SU-DHL-6 (cell line): ENCODE data around the gene ADGRG1.

ENCODE experiments used
- H2AFZ ChIP-seq: fragments of 200-600 bp; sonication (generic); 2 replicates; pipeline ENCODE4 v1.6.1; 2014; ENCODE audit warnings: low read depth, mild to moderate bottlenecking, moderate library complexity, mixed read lengths, antibody characterized with exemption, low read length; ENCODE audit not compliant: severe bottlenecking
- H3F3A ChIP-seq: fragments of 200-600 bp; shearing (Covaris generic); 2 replicates; pipeline ENCODE4 v1.6.0; 2016; ENCODE audit warnings: antibody characterized with exemption, mild to moderate bottlenecking; ENCODE audit not compliant: insufficient read depth
- H3K27ac ChIP-seq: fragments of 200-600 bp; sonication (generic); 2 replicates; pipeline ENCODE4 v1.5.1; 2016; ENCODE audit warnings: low read depth, mild to moderate bottlenecking, low read length, moderate library complexity, mixed read lengths
- H3K27me3 ChIP-seq: fragments of 200-600 bp; sonication (generic), shearing (Covaris generic); 2 replicates; pipeline ENCODE4 v1.6.0; 2014; ENCODE audit warnings: mild to moderate bottlenecking, low read length
- H3K36me3 ChIP-seq: fragments of 200-600 bp; sonication (generic); 2 replicates; pipeline ENCODE4 v1.6.1; 2014; ENCODE audit warnings: mild to moderate bottlenecking, low read length, mixed read lengths
- H3K4me2 ChIP-seq: fragments of 300-600, 200-600 bp; shearing (Covaris generic), sonication (generic); 2 replicates; pipeline ENCODE4 v1.6.0; 2014; ENCODE audit warnings: low read length, low read depth, mild to moderate bottlenecking; ENCODE audit not compliant: poor library complexity, severe bottlenecking
- H3K4me3 ChIP-seq: fragments of 200-600 bp; sonication (generic); 2 replicates; pipeline ENCODE4 v1.5.1; 2014; ENCODE audit warnings: antibody characterized with exemption, low read length, mild to moderate bottlenecking, mixed read lengths; ENCODE audit not compliant: insufficient read depth, poor library complexity, severe bottlenecking
- H3K79me2 ChIP-seq: fragments of 200-600 bp; sonication (generic); 2 replicates; pipeline ENCODE4 v1.6.1; 2014; ENCODE audit warnings: mild to moderate bottlenecking, low read length, moderate library complexity; ENCODE audit not compliant: insufficient read depth
- H3K9ac ChIP-seq: fragments of 200-600 bp; sonication (generic); 2 replicates; pipeline ENCODE4 v1.7.0; 2014; ENCODE audit warnings: mild to moderate bottlenecking, low read length
- H3K9me2 ChIP-seq: fragments of 200-600 bp; sonication (generic); replicated peaks from 2 replicates; pipeline ENCODE4 v1.6.1; 2014; ENCODE audit warnings: low read length; ENCODE audit not compliant: insufficient read depth
- H3K9me3 ChIP-seq: fragments of 200-600 bp; sonication (generic); 2 replicates; pipeline ENCODE4 v1.6.1; 2014; ENCODE audit warnings: low read length, mixed read lengths; ENCODE audit not compliant: insufficient read depth
- H4K20me1 ChIP-seq: fragments of 200-600 bp; sonication (generic); 2 replicates; pipeline ENCODE4 v1.6.1; 2014; ENCODE audit warnings: low read depth, mild to moderate bottlenecking, antibody characterized with exemption, low read length, moderate library complexity, mixed read lengths
- EZH2phosphoT487 ChIP-seq: fragments of 200-600 bp; sonication (generic), shearing (Covaris generic); conservative IDR thresholded peaks from 2 replicates; pipeline ENCODE4 v1.6.1; 2018; ENCODE audit warnings: mild to moderate bottlenecking, antibody characterized with exemption, low read length, moderate library complexity, mixed read lengths
- TF ChIP-seq, protein P1 (sequence below): fragments of 200-600 bp; sonication (generic); IDR thresholded peaks from one replicate; pipeline ENCODE4 v1.5.1; 2017; ENCODE audit warnings: antibody characterized with exemption, mild to moderate bottlenecking, low read length, moderate library complexity; ENCODE audit not compliant: insufficient read depth, poor library complexity, severe bottlenecking

Gene ADGRG1

DNA sequence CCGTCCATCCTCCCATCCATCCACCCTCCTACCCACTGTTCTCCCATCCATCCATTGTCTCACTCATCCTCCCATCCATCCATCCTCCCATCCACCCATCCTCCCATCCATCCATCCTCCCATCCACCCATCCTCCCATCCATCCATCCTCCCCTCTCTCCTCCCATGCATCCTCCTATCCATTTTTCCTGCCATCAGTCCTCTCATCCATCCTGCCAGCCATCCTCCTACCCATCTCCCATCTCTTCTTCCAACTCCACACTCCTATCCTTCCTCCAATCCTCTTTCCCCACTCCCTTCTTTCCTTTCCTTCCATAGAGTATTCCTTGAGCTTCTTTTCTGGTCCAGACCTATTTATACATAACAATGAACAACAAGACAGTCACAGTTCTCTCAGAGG lies 78.3 kb downstream of the ADGRG1 start:
- Histone ChIP-seq H3K36me3 (no peaks in the 10 kb centered on the region), H3K27ac (no peak overlapping the region), H4K20me1 (no peaks in the 10 kb centered on the region), H3F3A (no peaks in the 10 kb centered on the region), H3K4me3 (no peak overlapping the region), H3K4me2 (no peak overlapping the region), H3K27me3 (no peaks in the 10 kb centered on the region), H2AFZ (no peak overlapping the region), H3K79me2 (no peaks in the 10 kb centered on the region), H3K9ac (no peak overlapping the region), H3K9me2 (no peaks in the 10 kb centered on the region), H3K9me3 (no peaks in the 10 kb centered on the region)
- TF ChIP-seq, protein P1, sequence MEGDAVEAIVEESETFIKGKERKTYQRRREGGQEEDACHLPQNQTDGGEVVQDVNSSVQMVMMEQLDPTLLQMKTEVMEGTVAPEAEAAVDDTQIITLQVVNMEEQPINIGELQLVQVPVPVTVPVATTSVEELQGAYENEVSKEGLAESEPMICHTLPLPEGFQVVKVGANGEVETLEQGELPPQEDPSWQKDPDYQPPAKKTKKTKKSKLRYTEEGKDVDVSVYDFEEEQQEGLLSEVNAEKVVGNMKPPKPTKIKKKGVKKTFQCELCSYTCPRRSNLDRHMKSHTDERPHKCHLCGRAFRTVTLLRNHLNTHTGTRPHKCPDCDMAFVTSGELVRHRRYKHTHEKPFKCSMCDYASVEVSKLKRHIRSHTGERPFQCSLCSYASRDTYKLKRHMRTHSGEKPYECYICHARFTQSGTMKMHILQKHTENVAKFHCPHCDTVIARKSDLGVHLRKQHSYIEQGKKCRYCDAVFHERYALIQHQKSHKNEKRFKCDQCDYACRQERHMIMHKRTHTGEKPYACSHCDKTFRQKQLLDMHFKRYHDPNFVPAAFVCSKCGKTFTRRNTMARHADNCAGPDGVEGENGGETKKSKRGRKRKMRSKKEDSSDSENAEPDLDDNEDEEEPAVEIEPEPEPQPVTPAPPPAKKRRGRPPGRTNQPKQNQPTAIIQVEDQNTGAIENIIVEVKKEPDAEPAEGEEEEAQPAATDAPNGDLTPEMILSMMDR = no peak
- no peak for TF ChIP-seq EZH2phosphoT487

DNA sequence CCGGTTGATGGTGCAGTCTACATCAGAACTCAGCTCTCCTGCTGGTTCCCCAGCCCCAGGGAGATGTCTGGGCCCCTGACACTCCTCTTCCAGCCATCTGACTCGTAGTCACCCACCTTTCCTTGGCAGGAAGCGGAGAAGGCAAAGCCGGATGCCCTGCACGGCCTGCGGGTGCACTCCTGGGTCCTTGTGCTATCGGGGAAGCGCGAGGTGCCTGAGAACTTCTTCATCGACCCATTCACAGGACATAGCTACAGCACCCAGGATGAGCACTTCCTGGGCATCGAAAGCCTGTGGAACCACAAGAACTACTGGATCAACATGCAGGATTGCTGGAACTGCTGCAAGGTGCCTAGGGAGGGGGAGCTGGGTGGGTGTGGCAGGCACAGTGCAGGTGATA lies 78.9 kb downstream of the ADGRG1 start:
- H3K4me3 ChIP-seq = no peak overlapping the region
- H3K27me3 ChIP-seq = no peaks in the 10 kb centered on the region
- no peaks in the 10 kb centered on the region for H3K9me3 ChIP-seq
- H3K27ac ChIP-seq = no peak overlapping the region
- TF ChIP-seq, protein P1 = no peak
- no peak for TF ChIP-seq EZH2phosphoT487
- no peaks in the 10 kb centered on the region for H3K9me2 ChIP-seq
- no peak overlapping the region for H2AFZ ChIP-seq
- no peaks in the 10 kb centered on the region for H3K36me3 ChIP-seq
- H3F3A ChIP-seq = no peaks in the 10 kb centered on the region
- H3K9ac ChIP-seq = no peak overlapping the region
- no peaks in the 10 kb centered on the region for H4K20me1 ChIP-seq
- no peak overlapping the region for H3K4me2 ChIP-seq
- no peaks in the 10 kb centered on the region for H3K79me2 ChIP-seq

DNA sequence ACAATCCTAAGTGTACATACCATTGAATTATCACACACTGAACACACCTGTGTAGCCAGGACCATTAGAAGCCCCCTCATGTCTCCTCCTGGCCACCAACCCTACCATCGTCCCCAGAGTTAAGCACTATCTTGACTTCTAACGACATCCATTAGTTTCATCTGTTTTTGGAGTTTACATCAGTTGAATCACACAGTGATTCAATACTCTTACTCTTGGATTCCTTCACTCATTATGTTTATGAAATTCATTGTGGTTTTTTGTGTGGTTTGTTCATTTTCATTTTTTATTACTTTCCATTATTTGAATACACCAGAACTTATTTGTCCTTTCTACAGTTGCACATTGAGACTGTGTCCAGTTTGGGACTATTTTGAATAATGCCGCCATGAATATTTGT lies 79.7 kb downstream of the ADGRG1 start:
- Histone ChIP-seq H3K79me2 (no peaks in the 10 kb centered on the region), H2AFZ (no peak overlapping the region), H3K4me2 (no peak overlapping the region), H3F3A (no peaks in the 10 kb centered on the region), H3K9me3 (no peaks in the 10 kb centered on the region), H4K20me1 (no peaks in the 10 kb centered on the region), H3K27ac (no peak overlapping the region), H3K27me3 (no peaks in the 10 kb centered on the region), H3K36me3 (no peaks in the 10 kb centered on the region), H3K9ac (no peak overlapping the region), H3K9me2 (no peaks in the 10 kb centered on the region), H3K4me3 (no peak overlapping the region)
- no peak for TF ChIP-seq EZH2phosphoT487
- TF ChIP-seq, protein P1 = no peak
